ENCODE data around the gene PALM2AKAP2.

Gene PALM2AKAP2

DNA sequence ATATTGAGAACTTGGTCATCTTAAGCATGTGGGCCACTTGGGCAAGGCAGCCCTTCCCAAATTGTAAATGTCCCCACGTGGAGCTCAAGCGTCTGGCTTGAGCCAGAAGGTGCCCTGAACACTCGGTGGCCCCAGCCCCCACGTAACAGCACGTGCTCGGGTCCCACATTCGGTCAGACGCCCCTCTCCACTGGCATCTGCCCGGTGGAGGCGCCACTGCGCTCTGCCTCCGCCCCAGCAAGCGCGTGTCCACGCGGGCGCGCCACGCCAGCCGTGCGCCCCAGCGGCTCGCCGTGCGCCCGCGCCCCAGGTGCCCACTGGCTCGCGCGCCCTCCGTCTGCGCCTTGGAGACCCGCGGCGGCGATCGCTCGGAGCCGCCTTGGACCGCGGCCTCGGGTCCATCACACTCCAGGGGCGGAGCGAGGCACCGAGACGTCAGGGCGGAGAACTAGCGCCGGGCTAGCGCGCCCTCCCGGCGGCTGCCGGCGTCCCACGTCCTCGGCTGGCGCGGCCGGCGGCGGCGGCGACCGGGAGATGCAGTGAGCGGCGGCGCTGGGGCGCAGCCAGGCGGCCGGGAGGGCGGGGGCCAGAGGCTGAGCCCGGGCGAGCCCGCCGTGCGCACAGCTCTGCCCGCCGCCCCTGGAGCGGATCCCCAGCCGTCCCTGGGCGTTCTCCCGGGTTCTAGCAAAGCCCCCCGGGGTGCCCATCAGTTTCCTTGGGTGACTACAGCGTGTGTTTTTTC lies at the start of gene PALM2AKAP2:
TSS of gene PALM2AKAP2 (plus strand) at position 488 of the 742 bp plus-strand sequence. CDS start 291 bp downstream, outside the sequence.
- in situ Hi-C loops (cut with MboI; ENCODE audit: low sequenced_read_pairs), result no loop called here

DNA sequence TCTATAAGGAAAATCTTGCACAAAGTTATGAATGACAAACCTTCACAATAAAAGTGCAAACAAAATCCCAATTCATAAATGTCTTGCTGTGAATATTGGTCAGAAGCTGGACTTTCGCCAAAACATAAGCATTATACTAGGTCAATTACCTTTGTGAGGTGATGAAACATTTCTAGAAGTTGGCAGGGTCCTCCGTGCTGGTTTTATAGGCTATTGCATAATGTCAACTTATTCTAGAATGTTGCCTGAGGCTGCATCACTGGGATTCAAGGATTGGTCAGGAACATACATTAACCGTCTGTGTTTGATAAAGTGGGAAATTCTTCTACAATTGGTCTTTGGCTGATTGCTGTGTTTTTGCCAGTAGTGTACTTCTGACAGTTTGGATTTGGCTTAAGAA lies 49.8 kb upstream of the PALM2AKAP2 start:
- in situ Hi-C loops (cut with MboI; ENCODE audit: low sequenced_read_pairs), result no loop called here

DNA sequence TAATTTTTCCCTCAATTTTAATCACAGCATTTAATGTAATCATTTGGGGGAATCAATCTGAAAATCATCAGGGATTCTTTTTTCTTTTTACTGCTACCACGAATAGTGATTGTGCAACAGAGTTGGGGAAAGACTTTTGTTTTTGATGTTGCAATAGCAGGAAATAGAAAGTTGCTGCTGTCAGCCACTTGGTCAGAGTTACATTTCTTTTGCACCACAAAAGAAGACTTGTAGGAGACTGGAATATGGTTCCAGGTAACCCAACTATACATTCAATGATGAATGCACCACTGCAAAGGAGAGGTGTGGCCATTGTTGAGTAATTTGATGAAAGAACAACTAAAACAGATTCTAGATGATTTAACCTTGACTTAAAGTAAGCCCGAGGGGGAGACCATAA lies 46.3 kb upstream of the PALM2AKAP2 start:
- in situ Hi-C loops (cut with MboI; ENCODE audit: low sequenced_read_pairs), result no loop called here

DNA sequence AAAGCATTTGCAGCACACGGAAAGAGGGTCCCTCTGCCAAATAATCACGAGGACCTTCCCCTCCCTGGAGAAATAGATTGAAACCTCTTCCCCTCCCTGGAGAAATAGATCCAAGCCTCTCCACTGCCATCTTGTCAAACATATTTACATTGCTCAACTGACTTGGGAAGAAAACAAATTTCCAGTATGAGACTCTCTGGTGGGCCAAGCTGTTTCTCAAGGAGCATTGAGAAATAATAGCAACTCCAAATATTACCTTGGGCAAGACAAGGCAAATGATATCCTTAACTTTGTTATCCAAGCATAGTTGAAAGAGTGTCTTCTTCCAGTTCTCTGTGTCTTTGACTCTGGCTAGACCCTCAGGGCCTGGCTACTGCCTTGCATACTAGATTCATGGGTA lies 45.2 kb upstream of the PALM2AKAP2 start:
- in situ Hi-C loops (cut with MboI; ENCODE audit: low sequenced_read_pairs), result no loop called here

DNA sequence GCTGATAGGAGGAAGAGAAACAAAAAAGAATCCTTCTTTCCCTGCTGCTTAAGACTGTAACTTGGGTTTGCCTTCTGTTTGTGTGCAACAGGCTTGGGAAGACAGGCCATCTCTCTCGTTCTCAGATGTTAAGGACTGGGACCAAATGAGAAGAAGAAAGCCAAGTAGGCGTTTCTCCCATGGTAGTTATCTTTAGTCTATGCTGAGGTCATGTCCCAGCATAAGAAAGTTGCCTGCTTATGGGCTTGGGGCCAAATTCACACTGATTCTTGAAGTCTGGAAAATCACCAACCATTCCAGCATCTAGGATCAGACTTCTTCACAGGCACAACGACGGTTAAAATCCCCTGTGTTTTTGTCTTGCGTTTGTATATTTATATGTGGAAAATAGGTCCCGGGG lies 44.2 kb upstream of the PALM2AKAP2 start:
- in situ Hi-C loops (cut with MboI; ENCODE audit: low sequenced_read_pairs), result no loop called here

DNA sequence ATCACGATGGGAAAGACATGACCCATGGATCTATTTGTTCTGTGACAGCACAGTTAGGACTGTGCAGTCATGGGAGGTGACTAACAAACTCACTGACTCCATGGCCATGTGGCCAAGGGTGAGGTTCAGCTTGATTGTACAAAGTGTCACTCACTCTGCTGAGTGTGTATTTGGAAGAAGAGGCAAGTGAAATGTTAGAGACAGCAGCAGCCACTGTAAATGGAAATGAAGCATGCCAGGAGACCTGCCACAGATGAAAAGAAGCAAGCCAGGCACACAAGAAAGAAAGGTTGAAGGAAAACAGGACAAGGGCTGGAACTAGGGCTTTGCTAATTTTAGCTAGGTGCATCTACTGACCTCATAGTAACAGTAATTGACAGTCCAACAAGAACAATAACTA lies 42.7 kb upstream of the PALM2AKAP2 start:
- in situ Hi-C loops (cut with MboI; ENCODE audit: low sequenced_read_pairs), result no loop called here

DNA sequence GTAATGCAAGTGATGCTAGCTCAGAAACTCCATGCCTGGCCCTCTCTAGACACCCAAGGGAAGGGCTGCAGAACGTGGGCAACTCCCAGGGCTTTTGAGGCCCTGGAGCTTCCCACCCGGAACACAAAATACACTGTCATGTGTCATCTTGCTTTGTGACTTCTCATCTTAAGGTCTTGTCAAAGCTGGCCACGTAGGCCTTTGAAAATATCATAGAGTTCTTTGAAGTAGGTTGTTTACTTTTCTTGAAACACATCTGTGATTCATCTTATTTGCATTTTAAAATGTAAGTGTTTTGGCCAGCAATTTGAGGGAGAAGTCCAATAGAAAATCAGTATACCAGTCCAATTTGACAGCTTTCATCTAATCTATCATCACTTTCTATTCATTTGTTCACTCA lies 40.2 kb upstream of the PALM2AKAP2 start:
- in situ Hi-C loops (cut with MboI; ENCODE audit: low sequenced_read_pairs), result no loop called here

DNA sequence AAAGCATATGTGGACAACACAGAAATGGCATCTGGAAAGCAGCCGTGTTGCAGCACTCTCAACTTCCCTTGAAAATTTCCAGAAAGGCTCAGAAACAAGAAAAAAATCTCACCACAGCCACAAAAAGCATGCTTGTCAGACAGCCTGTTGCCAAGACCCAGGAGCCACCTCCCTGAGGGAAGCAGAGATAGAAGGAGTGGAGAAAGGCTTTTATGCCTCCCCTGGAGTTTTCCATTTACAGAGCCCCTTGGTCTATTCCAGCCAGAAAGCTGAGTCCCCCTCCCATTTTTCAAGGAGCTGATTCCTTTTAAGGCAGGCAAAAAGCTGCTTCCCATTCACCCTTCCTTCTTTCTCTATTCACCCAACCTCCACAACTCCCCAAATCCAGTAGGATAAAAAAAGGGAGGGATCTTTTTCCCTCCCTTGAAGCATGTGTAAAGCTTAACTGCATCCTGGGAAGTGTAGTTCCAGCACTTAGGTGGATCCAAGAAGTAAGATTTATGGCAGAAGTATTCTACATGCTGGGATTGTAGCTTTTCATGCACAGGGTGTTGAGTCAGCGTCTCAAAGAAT lies 37.1 kb upstream of the PALM2AKAP2 start:
- in situ Hi-C loops (cut with MboI; ENCODE audit: low sequenced_read_pairs), result no loop called here

DNA sequence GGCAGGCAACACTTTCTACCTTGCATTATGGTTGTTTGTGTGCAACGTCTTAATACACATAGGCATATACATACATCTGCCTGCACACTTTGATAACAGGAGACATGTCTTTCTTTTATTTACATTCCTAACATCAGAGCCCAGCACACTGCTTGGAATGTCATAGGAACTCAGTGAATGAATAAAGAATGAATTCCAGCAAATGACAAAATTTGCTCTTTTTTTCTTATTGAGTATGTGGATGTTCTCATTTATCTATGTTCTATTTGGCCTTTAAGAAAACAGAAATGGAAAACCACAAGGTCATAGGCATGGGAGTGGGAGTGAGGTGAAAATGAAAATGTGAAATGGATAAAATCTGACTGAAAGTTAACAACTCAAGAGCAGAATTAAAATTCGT lies 36.3 kb upstream of the PALM2AKAP2 start:
- in situ Hi-C loops (cut with MboI; ENCODE audit: low sequenced_read_pairs), result no loop called here

DNA sequence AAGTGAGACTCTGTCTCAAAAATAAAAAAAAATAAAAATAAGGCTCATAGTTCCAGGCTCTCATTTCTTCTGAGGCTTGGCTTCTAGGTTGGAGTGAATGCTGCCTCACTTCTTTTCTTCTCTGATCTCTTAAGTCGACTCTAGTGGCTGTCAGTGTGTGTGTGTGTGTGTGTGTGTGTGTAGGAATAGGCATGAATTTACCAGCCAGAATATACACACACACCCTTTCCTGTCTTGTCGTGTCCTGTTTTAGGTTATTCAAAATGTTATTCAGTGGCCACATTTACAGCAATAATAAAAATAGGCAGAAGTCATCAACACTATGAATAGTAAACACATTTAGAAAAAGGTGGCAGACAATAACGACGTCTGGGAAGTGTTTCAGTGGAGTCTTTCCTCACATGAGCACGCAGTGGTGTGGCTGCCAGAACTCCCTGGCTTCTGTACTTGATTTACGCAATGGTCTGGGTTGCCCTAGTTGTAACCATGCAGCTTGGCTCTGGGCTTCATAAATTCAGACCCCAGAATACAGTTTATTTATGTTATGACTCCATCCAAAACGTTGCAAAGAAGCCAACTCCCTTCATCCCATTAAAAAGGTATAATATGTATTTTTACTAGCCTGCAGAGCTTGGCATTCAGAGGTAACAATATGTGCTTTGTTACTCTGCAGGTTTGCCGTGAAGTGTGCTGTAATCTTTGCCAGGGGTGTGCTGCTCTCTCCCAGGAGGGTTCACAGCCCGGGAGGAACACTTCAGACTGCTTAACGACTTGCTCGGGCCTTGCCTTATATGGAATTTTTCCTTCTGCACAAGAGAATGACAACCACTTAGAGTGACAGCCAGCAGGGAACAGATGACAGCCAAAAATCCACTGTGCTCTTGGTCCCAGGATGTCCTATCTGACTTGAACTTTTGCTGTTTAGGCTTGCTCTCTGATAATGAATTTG lies 34.4 kb upstream of the PALM2AKAP2 start:
- in situ Hi-C loops (cut with MboI; ENCODE audit: low sequenced_read_pairs), result no loop called here

DNA sequence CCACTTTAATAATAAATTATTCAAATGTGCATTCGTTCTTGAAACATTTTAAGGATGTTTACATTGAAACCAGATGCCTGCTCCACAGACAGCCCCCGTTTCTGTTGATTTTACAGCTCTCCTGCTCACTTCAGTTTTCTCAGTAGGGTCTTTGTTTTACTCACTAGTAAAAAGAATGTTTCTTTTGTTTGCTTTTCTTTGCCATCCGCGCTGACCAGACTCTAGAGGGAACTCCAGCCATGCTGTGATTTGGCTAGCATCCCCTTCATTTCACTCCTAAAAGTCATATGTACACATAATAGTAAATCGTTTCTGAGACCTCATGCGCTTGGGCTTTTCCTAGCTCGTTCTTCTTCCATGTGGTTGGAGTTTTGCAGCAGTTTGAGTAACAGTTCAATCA lies 28.7 kb upstream of the PALM2AKAP2 start:
- in situ Hi-C loops (cut with MboI; ENCODE audit: low sequenced_read_pairs), result no loop called here

DNA sequence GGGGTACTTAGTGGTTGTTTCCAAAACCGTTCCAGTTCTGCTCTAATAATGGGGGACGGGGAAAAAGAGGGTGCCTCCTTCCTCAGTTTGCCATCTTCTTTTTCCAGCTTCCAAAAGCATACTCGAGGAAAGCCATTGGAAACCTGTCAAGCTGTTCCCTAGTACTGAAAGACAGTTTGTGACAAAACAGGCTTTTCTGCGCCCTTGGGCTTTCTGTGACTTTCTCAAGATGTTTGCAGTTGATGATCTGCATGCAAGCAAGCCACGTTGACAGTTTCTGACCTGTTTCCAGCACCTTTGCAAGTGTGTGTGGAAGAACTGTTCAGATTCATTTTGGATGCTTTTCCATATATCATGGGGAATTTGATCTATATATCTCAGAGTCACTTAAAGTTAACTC lies 26.7 kb upstream of the PALM2AKAP2 start:
- in situ Hi-C loops (cut with MboI; ENCODE audit: low sequenced_read_pairs), result no loop called here

DNA sequence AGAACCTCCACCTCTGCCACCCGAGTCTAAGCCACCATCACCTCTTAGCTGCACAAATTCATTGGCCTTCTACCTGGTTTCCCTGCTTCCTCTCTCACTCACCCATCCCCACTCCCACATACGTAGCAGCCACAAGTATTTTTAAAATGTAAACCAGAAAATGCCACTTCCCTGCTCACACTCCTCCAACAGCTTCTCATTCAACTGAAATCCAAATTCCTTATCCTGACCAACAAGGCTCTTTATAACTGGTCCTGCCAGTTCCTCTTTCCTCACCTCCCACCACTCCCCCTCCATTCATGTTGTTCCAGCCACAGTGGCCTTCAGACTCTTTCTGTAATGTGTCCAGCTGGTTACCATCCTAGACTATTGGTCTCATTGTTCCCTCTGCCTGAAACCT lies 25.0 kb upstream of the PALM2AKAP2 start:
- in situ Hi-C loops (cut with MboI; ENCODE audit: low sequenced_read_pairs), result no loop called here

DNA sequence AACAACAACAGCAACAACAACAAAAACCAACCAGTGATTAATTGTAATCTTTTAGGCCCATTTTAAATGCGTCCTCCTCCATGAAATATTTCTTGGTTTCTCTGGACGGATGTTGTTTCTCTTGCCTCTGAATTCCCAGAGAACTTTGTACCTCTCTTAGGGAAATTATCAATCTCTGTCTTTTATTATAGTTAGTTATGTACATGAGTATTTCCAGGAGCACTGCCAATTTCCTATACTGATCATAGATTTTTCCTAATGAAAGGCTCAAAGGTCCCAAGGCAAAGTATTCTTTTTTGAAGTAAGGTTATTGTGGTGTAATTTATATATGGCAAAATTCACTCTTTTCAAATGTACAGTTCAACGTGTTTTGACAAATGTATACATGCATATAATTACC lies 20.4 kb upstream of the PALM2AKAP2 start:
- in situ Hi-C loops (cut with MboI; ENCODE audit: low sequenced_read_pairs), result no loop called here

DNA sequence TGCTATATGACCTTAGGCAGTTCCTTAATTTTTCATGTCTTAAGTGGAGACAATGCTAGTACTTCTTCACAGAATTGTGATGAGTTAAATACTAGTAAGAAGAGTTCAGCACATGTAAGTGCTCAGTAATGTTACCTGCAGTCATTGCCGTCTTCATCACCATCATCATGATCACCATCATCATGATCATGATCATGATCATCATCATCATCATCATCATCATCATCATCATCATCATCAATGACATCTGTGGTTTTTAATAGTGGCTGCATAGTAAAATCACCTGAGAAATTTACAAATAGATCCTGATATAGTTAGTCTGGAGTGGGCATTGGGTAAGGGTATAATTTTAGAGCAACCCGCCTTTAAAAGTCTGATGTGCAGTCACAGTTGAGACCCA lies 14.7 kb upstream of the PALM2AKAP2 start:
- in situ Hi-C loops (cut with MboI; ENCODE audit: low sequenced_read_pairs), result no loop called here

DNA sequence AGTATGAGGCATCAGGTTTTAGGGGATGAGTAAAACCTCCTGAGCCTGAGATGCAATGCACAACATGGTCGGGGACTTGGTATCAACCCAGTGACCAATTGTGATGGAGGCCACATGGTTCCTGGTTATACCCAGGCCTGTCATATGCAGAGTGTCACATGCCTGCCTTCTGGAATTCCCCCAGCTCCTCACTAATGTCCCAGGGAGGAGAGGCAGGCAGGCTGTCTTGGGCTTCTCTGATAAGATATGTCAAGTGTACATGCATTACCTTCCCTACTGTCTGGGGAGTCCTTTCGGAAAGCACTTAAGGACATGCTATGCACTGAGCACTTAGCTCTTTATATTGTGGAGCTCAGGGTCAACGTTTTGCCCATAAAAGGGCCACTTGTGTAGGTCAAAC lies 14.2 kb upstream of the PALM2AKAP2 start:
- in situ Hi-C loops (cut with MboI; ENCODE audit: low sequenced_read_pairs), result no loop called here

DNA sequence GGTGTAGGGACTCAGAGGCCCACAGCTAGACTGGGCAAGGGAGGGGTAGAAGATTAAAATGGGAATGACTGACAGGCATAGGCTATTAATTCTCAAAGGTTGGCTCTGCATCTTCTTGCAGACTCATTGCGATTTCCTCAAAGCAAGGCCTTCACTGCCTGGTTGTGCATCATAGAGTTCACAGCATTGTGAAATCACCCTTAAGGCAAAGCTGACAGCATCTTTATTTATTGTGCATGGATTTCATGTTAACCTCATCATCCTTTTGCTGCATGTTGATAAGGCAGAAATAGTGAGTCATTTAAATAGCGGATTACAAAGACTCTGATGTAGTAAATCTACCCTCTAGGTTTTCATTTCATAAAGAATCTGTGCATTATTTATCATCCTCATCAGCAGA lies 13.6 kb upstream of the PALM2AKAP2 start:
- in situ Hi-C loops (cut with MboI; ENCODE audit: low sequenced_read_pairs), result no loop called here

DNA sequence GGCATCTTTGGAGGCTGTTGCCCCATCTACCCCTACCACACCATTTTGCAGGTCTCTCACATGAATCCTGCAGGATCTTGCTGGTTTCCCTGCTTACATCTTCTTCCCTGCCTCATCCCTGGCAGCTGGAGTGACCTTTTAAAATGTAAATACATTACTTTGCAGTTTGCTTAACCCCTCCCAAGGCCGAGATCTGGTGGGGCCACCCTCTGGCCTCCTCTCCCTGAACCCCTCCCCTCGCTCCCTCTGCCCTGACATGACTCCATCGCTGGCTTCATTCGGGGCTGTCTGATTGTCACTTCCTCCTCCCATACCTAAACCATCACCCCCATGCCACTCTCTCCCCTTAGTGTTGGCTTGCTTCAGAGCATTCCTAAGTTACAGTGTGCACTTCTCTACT lies 12.6 kb upstream of the PALM2AKAP2 start:
- in situ Hi-C loops (cut with MboI; ENCODE audit: low sequenced_read_pairs), result no loop called here

DNA sequence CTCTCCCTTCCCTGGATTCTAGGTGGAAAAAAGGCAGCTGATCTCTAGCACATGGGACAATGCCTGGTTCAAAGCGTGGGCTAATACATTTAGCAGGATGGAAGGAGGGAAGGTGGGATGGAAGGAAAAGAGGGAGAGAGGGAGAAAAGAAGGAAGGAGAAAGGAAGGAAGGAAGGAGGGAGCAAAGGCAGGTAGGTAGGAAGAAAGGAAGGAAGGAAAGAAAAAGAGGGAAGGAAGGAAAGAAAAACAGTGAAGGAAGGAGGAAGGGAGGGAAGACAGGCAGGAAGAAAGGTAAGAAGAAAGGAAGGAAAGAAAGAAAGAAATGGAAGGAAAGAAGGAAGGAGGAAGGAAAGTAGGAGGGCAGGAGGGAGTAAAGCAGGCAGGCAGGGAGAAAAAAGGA lies 12.2 kb upstream of the PALM2AKAP2 start:
- in situ Hi-C loops (cut with MboI; ENCODE audit: low sequenced_read_pairs), result no loop called here

DNA sequence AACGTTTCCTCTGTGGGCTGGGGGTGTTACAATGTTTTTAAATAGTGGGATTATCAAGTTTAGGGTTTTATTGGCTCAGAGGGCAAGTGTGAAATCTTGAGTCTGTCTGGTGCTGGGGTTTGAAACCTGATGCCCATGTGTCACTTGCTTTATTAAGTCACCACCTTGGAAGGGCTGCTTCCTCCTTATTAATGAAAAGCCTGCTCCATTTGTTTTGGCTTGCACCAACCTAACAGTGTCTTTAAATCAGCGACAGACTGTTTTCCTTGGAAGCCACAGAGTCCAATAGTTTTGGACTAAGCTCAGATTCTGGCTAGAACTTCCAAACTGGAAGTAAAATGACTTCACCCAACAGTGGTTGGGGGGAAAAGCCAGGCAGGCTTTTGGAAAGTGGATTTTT lies 10.7 kb upstream of the PALM2AKAP2 start:
- in situ Hi-C loops (cut with MboI; ENCODE audit: low sequenced_read_pairs), result no loop called here

DNA sequence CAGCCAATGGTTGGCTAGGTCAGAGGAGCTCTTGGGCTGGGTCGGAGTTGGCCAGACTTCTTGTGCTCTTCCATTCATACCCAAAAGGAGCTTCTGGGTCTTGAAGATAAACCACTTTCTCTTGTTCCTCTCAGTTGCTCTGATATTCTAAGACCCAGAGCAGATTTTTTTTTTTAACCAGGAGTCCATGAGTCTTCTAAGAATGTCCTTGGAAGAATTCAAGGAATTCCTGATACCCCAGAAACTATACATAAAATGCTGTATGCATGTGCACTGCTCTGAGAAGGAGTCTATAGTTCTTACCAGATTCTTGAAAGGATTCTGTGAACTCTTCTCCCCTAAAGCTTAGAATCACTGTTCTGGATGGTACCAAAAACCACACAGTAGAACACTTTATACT lies 9.9 kb upstream of the PALM2AKAP2 start:
- in situ Hi-C loops (cut with MboI; ENCODE audit: low sequenced_read_pairs), result no loop called here

DNA sequence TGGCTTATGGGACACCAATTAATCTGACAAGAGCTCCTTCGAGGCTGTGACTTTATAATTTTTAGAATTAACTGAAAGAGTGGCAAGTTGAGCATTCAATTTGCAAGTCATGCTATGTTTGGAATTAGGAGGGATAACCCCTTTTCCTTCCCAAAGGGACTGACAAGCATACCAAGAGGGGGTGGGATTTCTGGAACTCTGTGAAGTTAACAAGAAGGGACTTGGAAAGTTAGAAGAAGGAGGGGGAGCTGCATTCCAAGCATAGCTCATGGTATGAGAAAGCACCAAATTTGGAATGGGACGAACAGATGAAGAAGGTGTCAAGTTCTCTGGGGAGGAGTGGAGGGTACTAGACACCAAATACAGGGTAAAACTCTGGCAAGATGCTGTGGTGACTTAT lies 8.9 kb upstream of the PALM2AKAP2 start:
- in situ Hi-C loops (cut with MboI; ENCODE audit: low sequenced_read_pairs), result no loop called here

Measured in HL-60/S4 (cell line).